ENCODE data around the gene PTCH1. TPM values are rescaled to one million over a fixed set of nuclear protein-coding genes. Genes with fewer than 3 reads are reported as not detected.

The PTCH1 gene
- polyA plus RNA-seq, 1 donor (not counting 4 experiments of a cell fraction or from before 2014, with no cell fraction given) = 1.7 TPM

- H3K9me3 ChIP-seq (ENCODE audit: control insufficient read depth, low read depth, low read length) = no peaks in the 10 kb centered on the region
- no peak for DNase-seq (ENCODE audit: low read depth, low spot score)
- H3K4me2 ChIP-seq (ENCODE audit: control insufficient read depth, extremely low read depth, insufficient read depth, low read depth, low read length) = no peak overlapping the region
- peaks cover under 1% of the 10 kb centered on the region for H3K79me2 ChIP-seq (ENCODE audit: control insufficient read depth, insufficient read depth, low read length)
- no peak for TF ChIP-seq EZH2 (IDR thresholded peaks at IDR 0.05; ENCODE audit: low read length)
- H4K20me1 ChIP-seq (ENCODE audit: control insufficient read depth, extremely low read depth, insufficient read depth, low read length) = no peaks in the 10 kb centered on the region
- H3K27me3 ChIP-seq (ENCODE audit: control insufficient read depth, extremely low read depth, insufficient read depth, low read length) = no peaks in the 10 kb centered on the region
- dilution Hi-C loops (cut with MboI; ENCODE audit: extremely low pct_ligation_motif_present, low sequenced_read_pairs) = no loop called here
- H3K4me1 ChIP-seq (ENCODE audit: control insufficient read depth, extremely low read depth, insufficient read depth, low read length) = no peaks in the 10 kb centered on the region
- no peak overlapping the region for H2AFZ ChIP-seq (ENCODE audit: control insufficient read depth, low read length)
- H3K27ac ChIP-seq (ENCODE audit: control insufficient read depth, insufficient read depth, low read length) = no peak overlapping the region
- no peaks in the 10 kb centered on the region for H3K9me1 ChIP-seq (ENCODE audit: control insufficient read depth, extremely low read depth, insufficient read depth, low read length)
- H3K9ac ChIP-seq (ENCODE audit: control insufficient read depth, extremely low read depth, insufficient read depth, low read length) = no peak overlapping the region
- H3K4me3 ChIP-seq (ENCODE audit: control insufficient read depth in 2 of 3, extremely low read depth in 1 of 3, insufficient read depth in 2 of 3, low read depth in 1 of 3, low read length in 3 of 3) = no peak overlapping the region
- no peaks in the 10 kb centered on the region for H3K36me3 ChIP-seq (ENCODE audit: control insufficient read depth in 2 of 2, extremely low read depth in 1 of 2, insufficient read depth in 2 of 2, low read length in 2 of 2)
- FAIRE-seq = no peak
Observed at GRCh38 chr9:95431286-95431685, 85.5 kb downstream of the PTCH1 start.

- no peak overlapping the region for H3K4me2 ChIP-seq (ENCODE audit: control insufficient read depth, extremely low read depth, insufficient read depth, low read depth, low read length)
- H3K9me3 ChIP-seq (ENCODE audit: control insufficient read depth, low read depth, low read length) = no peaks in the 10 kb centered on the region
- H2AFZ ChIP-seq (ENCODE audit: control insufficient read depth, low read length) = no peak overlapping the region
- H3K27ac ChIP-seq (ENCODE audit: control insufficient read depth, insufficient read depth, low read length) = no peak overlapping the region
- H3K4me1 ChIP-seq (ENCODE audit: control insufficient read depth, extremely low read depth, insufficient read depth, low read length) = no peaks in the 10 kb centered on the region
- no peaks in the 10 kb centered on the region for H3K27me3 ChIP-seq (ENCODE audit: control insufficient read depth, extremely low read depth, insufficient read depth, low read length)
- dilution Hi-C loops (cut with MboI; ENCODE audit: extremely low pct_ligation_motif_present, low sequenced_read_pairs) = no loop called here
- H3K79me2 ChIP-seq (ENCODE audit: control insufficient read depth, insufficient read depth, low read length) = peaks cover 3% of the 10 kb centered on the region
- no peak overlapping the region for H3K9ac ChIP-seq (ENCODE audit: control insufficient read depth, extremely low read depth, insufficient read depth, low read length)
- no peaks in the 10 kb centered on the region for H4K20me1 ChIP-seq (ENCODE audit: control insufficient read depth, extremely low read depth, insufficient read depth, low read length)
- DNase-seq (ENCODE audit: low read depth, low spot score) (no peak), FAIRE-seq (no peak)
- no peaks in the 10 kb centered on the region for H3K36me3 ChIP-seq (ENCODE audit: control insufficient read depth in 2 of 2, extremely low read depth in 1 of 2, insufficient read depth in 2 of 2, low read length in 2 of 2)
- H3K9me1 ChIP-seq (ENCODE audit: control insufficient read depth, extremely low read depth, insufficient read depth, low read length) = no peaks in the 10 kb centered on the region
- H3K4me3 ChIP-seq (ENCODE audit: control insufficient read depth in 2 of 3, extremely low read depth in 1 of 3, insufficient read depth in 2 of 3, low read depth in 1 of 3, low read length in 3 of 3) = no peak overlapping the region
- TF ChIP-seq, protein P1, sequence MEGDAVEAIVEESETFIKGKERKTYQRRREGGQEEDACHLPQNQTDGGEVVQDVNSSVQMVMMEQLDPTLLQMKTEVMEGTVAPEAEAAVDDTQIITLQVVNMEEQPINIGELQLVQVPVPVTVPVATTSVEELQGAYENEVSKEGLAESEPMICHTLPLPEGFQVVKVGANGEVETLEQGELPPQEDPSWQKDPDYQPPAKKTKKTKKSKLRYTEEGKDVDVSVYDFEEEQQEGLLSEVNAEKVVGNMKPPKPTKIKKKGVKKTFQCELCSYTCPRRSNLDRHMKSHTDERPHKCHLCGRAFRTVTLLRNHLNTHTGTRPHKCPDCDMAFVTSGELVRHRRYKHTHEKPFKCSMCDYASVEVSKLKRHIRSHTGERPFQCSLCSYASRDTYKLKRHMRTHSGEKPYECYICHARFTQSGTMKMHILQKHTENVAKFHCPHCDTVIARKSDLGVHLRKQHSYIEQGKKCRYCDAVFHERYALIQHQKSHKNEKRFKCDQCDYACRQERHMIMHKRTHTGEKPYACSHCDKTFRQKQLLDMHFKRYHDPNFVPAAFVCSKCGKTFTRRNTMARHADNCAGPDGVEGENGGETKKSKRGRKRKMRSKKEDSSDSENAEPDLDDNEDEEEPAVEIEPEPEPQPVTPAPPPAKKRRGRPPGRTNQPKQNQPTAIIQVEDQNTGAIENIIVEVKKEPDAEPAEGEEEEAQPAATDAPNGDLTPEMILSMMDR (optimal IDR thresholded peaks at IDR 0.05 in 1 of 3, IDR thresholded peaks at IDR 0.05 in 1 of 3, conservative IDR thresholded peaks at IDR 0.05 in 1 of 3; ENCODE audit: extremely low read depth in 1 of 3, insufficient read depth in 2 of 3, low read length in 3 of 3) = no peak
- no peak for TF ChIP-seq EZH2 (IDR thresholded peaks at IDR 0.05; ENCODE audit: low read length)
Observed at GRCh38 chr9:95429948-95430620, 86.7 kb downstream of the PTCH1 start.

GRCh38 chr9:95429096-95429495 lies 87.7 kb downstream of the PTCH1 start:
- Histone ChIP-seq H3K4me1 (ENCODE audit: control insufficient read depth, extremely low read depth, insufficient read depth, low read length) (no peaks in the 10 kb centered on the region), H4K20me1 (ENCODE audit: control insufficient read depth, extremely low read depth, insufficient read depth, low read length) (no peaks in the 10 kb centered on the region), H3K36me3 (ENCODE audit: control insufficient read depth in 2 of 2, extremely low read depth in 1 of 2, insufficient read depth in 2 of 2, low read length in 2 of 2) (no peaks in the 10 kb centered on the region)

More at GRCh38 chr9:95429096-95429495, 87.7 kb downstream of the PTCH1 start:
- dilution Hi-C loops (cut with MboI; ENCODE audit: extremely low pct_ligation_motif_present, low sequenced_read_pairs) = no loop called here
- Histone ChIP-seq H3K79me2 (ENCODE audit: control insufficient read depth, insufficient read depth, low read length) (peaks cover 3% of the 10 kb centered on the region), H3K9ac (ENCODE audit: control insufficient read depth, extremely low read depth, insufficient read depth, low read length) (no peak overlapping the region), H2AFZ (ENCODE audit: control insufficient read depth, low read length) (no peak overlapping the region), H3K27ac (ENCODE audit: control insufficient read depth, insufficient read depth, low read length) (no peak overlapping the region), H3K4me2 (ENCODE audit: control insufficient read depth, extremely low read depth, insufficient read depth, low read depth, low read length) (no peak overlapping the region), H3K9me3 (ENCODE audit: control insufficient read depth, low read depth, low read length) (no peaks in the 10 kb centered on the region), H3K27me3 (ENCODE audit: control insufficient read depth, extremely low read depth, insufficient read depth, low read length) (no peaks in the 10 kb centered on the region), H3K9me1 (ENCODE audit: control insufficient read depth, extremely low read depth, insufficient read depth, low read length) (no peaks in the 10 kb centered on the region), H3K4me3 (ENCODE audit: control insufficient read depth in 2 of 3, extremely low read depth in 1 of 3, insufficient read depth in 2 of 3, low read depth in 1 of 3, low read length in 3 of 3) (no peak overlapping the region)
- FAIRE-seq = no peak
- TF ChIP-seq, protein P1 (optimal IDR thresholded peaks at IDR 0.05 in 1 of 3, IDR thresholded peaks at IDR 0.05 in 1 of 3, conservative IDR thresholded peaks at IDR 0.05 in 1 of 3; ENCODE audit: extremely low read depth in 1 of 3, insufficient read depth in 2 of 3, low read length in 3 of 3) = no peak
- no peak for TF ChIP-seq EZH2 (IDR thresholded peaks at IDR 0.05; ENCODE audit: low read length)
- DNase-seq (ENCODE audit: low read depth, low spot score) = no peak

Data from keratinocyte (primary cell).